K562 (cell line): Measurements from ENCODE around the gene SQOR. TPM values are rescaled to one million over a fixed set of nuclear protein-coding genes. Genes with fewer than 3 reads are reported as not detected.

Experiments used
- ATAC-seq: fragments of 200-7000 bp; cut with Tn5 transposase; 3 replicates; pipeline ENCODE4 v1.9.1; 2020; ENCODE audit warnings: moderate library complexity
- BruUV-seq: library from RNA; stranded (reverse); fragments of 400-500 nt; replicated peaks from 2 replicates; lab custom pipeline; 2021; lab: Mats Ljungman, UMichigan
- CTCF ChIA-PET: fragments of 300-600 bp; formaldehyde crosslinking; extraction: SDS; loops from one replicate; lab custom pipeline; 2021; ENCODE audit warnings: low intra/inter-chr PET ratio; lab: Yijun Ruan, JAX
- POLR2A ChIA-PET: fragments of 300-600, 350-650 bp; sonication (Branson Sonifier 250); formaldehyde crosslinking; extraction: SDS; loops from one replicate; lab custom pipeline; 2021; ENCODE audit warnings: antibody characterized with exemption, inconsistent platforms; lab: Yijun Ruan, JAX
- DNase-seq, 4 experiments: peaks; one replicate each; pipeline versions ENCODE4 v3.0.0 to v3.0.0-alpha.2; 2011 to 2018; ENCODE audit warnings: low spot score in 3 of 4, mixed read lengths in 3 of 4; ENCODE audit errors: extremely low read depth in 1 of 4
- FAIRE-seq: peaks from 2 replicates; lab custom pipeline; 2011; peaks lifted over from hg19 to GRCh38; lab: Jason Lieb, UNC
- H2AFZ ChIP-seq: 2 replicates; pipeline ENCODE4 v1.6.0; 2011; ENCODE audit warnings: low read depth, low read length, control low read depth, inconsistent platforms
- H3K27ac ChIP-seq: fragments of 200-600 bp; 3 replicates; pipeline ENCODE4 v1.8.0; 2011; ENCODE audit warnings: low read depth, mild to moderate bottlenecking, control low read depth, inconsistent platforms, low read length, moderate library complexity, mixed read lengths; ENCODE audit errors: extremely low read depth
- H3K27me3 ChIP-seq, 2 experiments: fragments of 300-600 bp in 1 of 2; 2 replicates in 1 of 2; 3 replicates in 1 of 2; pipeline versions ENCODE4 v1.6.0 to v1.8.0; 2011; ENCODE audit warnings: inconsistent platforms in 2 of 2, low read length in 2 of 2, mild to moderate bottlenecking in 1 of 2, mixed read lengths in 1 of 2, moderate library complexity in 1 of 2; ENCODE audit not compliant: control insufficient read depth in 2 of 2, insufficient read depth in 2 of 2
- H3K36me3 ChIP-seq: fragments of 300-600 bp; 3 replicates; pipeline ENCODE4 v1.8.0; 2011; ENCODE audit warnings: mild to moderate bottlenecking, low read length, inconsistent platforms; ENCODE audit not compliant: control insufficient read depth, insufficient read depth
- H3K4me1 ChIP-seq, 2 experiments: fragments of 200-600 bp in 1 of 2; replicated peaks in 1 of 2; 2 replicates in 1 of 2; 3 replicates in 1 of 2; pipeline versions ENCODE4 v1.5.1 to v1.8.0; 2011; ENCODE audit warnings: inconsistent platforms in 2 of 2, low read length in 2 of 2, mild to moderate bottlenecking in 1 of 2, mixed read lengths in 1 of 2, moderate library complexity in 1 of 2; ENCODE audit not compliant: control insufficient read depth in 2 of 2, insufficient read depth in 2 of 2
- H3K4me2 ChIP-seq: 2 replicates; pipeline ENCODE4 v1.6.1; 2011; ENCODE audit warnings: low read length, control low read depth, inconsistent platforms, mixed read lengths; ENCODE audit not compliant: insufficient read depth
- H3K4me3 ChIP-seq: fragments of 200-600 bp; sonication (generic), shearing (Covaris generic); 2 replicates; pipeline ENCODE4 v1.5.1; 2016; ENCODE audit warnings: control low read depth, inconsistent platforms
- H3K79me2 ChIP-seq: fragments of 200-600 bp; 3 replicates; pipeline ENCODE4 v1.8.0; 2011; ENCODE audit warnings: low read length, inconsistent platforms; ENCODE audit not compliant: control insufficient read depth, insufficient read depth
- H3K9ac ChIP-seq, 2 experiments: 2 replicates each; pipeline versions ENCODE4 v1.6.0 to v1.6.1; 2011; ENCODE audit warnings: low read depth in 2 of 2, low read length in 2 of 2, control low read depth in 1 of 2, inconsistent platforms in 1 of 2, mild to moderate bottlenecking in 1 of 2, mixed read lengths in 1 of 2; ENCODE audit not compliant: insufficient read depth in 1 of 2
- H3K9me1 ChIP-seq: one replicate; pipeline ENCODE4 v1.6.0; 2011; ENCODE audit warnings: inconsistent platforms, mild to moderate bottlenecking, low read length, moderate library complexity; ENCODE audit not compliant: control insufficient read depth, insufficient read depth
- H3K9me3 ChIP-seq: replicated peaks from 2 replicates; pipeline ENCODE4 v1.5.1; 2011; ENCODE audit warnings: low read depth, low read length, inconsistent platforms; ENCODE audit not compliant: control insufficient read depth, insufficient read depth
- H4K20me1 ChIP-seq: replicated peaks from 2 replicates; pipeline ENCODE4 v1.6.1; 2011; ENCODE audit warnings: low read length, inconsistent platforms, mixed read lengths; ENCODE audit not compliant: control insufficient read depth, insufficient read depth
- BRCA1 ChIP-seq, 2 experiments: fragments of 450-650 bp in 1 of 2; sonication (generic) in 1 of 2; formaldehyde crosslinking in 1 of 2; IDR thresholded peaks; 2 replicates each; pipeline versions ENCODE4 v1.5.0 to v1.6.1; 2017 to 2020; ENCODE audit warnings: mild to moderate bottlenecking in 1 of 2, missing genetic modification reagents in 1 of 2
- CHD4 ChIP-seq: fragments of 200-600 bp; sonication (generic); IDR thresholded peaks from 3 replicates; pipeline ENCODE4 v1.6.1; 2012; ENCODE audit warnings: low read depth, mild to moderate bottlenecking, mixed read lengths, low read length, inconsistent platforms; ENCODE audit not compliant: insufficient read depth, insufficient replicate concordance, poor library complexity, severe bottlenecking
- FOXA1 ChIP-seq: fragments of 450-650 bp; IDR thresholded peaks from 2 replicates; pipeline ENCODE4 v1.6.1; 2016; ENCODE audit warnings: mild to moderate bottlenecking, borderline replicate concordance
- L3MBTL2 ChIP-seq: fragments of 450-650 bp; IDR thresholded peaks from 2 replicates; pipeline ENCODE4 v1.6.1; 2016; ENCODE audit warnings: mild to moderate bottlenecking, moderate library complexity
- LARP7 ChIP-seq: fragments of 450-650 bp; IDR thresholded peaks from 2 replicates; pipeline ENCODE4 v1.6.1; 2016
- MYBL2 ChIP-seq, 2 experiments: fragments of 450-650 bp in 1 of 2; sonication (generic) in 1 of 2; formaldehyde crosslinking in 1 of 2; IDR thresholded peaks; 2 replicates each; pipeline versions ENCODE4 v1.6.1 to v1.8.1; 2017 to 2022; ENCODE audit warnings: borderline replicate concordance in 1 of 2, inconsistent platforms in 1 of 2, low read depth in 1 of 2, mild to moderate bottlenecking in 1 of 2, missing genetic modification reagents in 1 of 2, moderate library complexity in 1 of 2
- NCOA1 ChIP-seq: fragments of 450-650 bp; IDR thresholded peaks from 2 replicates; pipeline ENCODE4 v1.6.1; 2016; ENCODE audit warnings: low read depth
- NCOA2 ChIP-seq, 2 experiments: fragments of 450-650 bp; IDR thresholded peaks; 2 replicates each; pipeline ENCODE4 v1.6.1; 2018; ENCODE audit warnings: mild to moderate bottlenecking in 2 of 2, moderate library complexity in 1 of 2; ENCODE audit not compliant: partially characterized antibody in 2 of 2
- NUFIP1 ChIP-seq: fragments of 450-650 bp; IDR thresholded peaks from 2 replicates; pipeline ENCODE4 v1.6.1; 2018; ENCODE audit not compliant: partially characterized antibody
- ZNF24 ChIP-seq: fragments of 450-650 bp; IDR thresholded peaks from 2 replicates; pipeline ENCODE4 v1.6.1; 2016
- ZNF324 ChIP-seq: fragments of 250-450 bp; sonication (Bioruptor Pico); IDR thresholded peaks from 2 replicates; pipeline ENCODE4 v1.4.0; 2020; ENCODE audit warnings: mild to moderate bottlenecking
- ZNF717 ChIP-seq: fragments of 250-450 bp; sonication (Bioruptor Pico); IDR thresholded peaks from 2 replicates; pipeline ENCODE4 v1.5.0; 2021
- WGBS: fragments of 100-300 bp; shearing (Covaris generic); methylation state at CpG from one replicate; pipeline ENCODE4 v1.1.6; 2016; ENCODE audit warnings: low coverage, mixed read lengths; ENCODE audit not compliant: insufficient coverage; ENCODE audit errors: missing lambda C conversion rate; 5-methylcytosine and 5-hydroxymethylcytosine counted together
- in situ Hi-C: fragments of 300-500 bp; cut with MboI; formaldehyde crosslinking; loops from 4 replicates; pipeline ENCODE4 v1.15.0; 2018; ENCODE audit warnings: inconsistent platforms, mixed read lengths
- intact Hi-C: fragments of 100-400 bp; cut with micrococcal nuclease; formaldehyde crosslinking; loops from 2 replicates; pipeline ENCODE4 v1.14.2; 2022
- polyA plus RNA-seq, 8 experiments: library from polyadenylated mRNA; depleted of rRNA in 4 of 8; stranded (reverse) in 5 of 8; unstranded in 3 of 8; fragments of >200 nt; fragmentation: Nextera tagmentation in 2 of 8; fragmentation: Illumina TruSeq in 1 of 8; extraction: Ambion mirVana in 2 of 8; extraction: Trizol in 1 of 8; gene quantifications; 2 replicates each; pipeline versions ENCODE4 v1.2.1 to v1.2.3, GENCODE V29; 2011 to 2014; ENCODE audit warnings: inconsistent platforms in 1 of 8, missing spikeins in 1 of 8
- total RNA-seq, 7 experiments: library from RNA; depleted of rRNA in 6 of 7; stranded (reverse); fragments of >200 nt in 6 of 7; fragmentation: Illumina TruSeq in 2 of 7; extraction: Trizol in 2 of 7; gene quantifications; 2 replicates each; pipeline versions ENCODE4 v1.2.1 to v1.2.3, GENCODE V29; 2011 to 2021; ENCODE audit warnings: low replicate concordance in 1 of 7
- TF ChIP-seq, protein P1 (sequence below): IDR thresholded peaks from 2 replicates; pipeline ENCODE4 v1.6.1; 2012; ENCODE audit warnings: low read depth, low read length, improper control_type of control experiment, borderline replicate concordance
- TF ChIP-seq, protein P2 (sequence below): fragments of 250-450 bp; sonication (Bioruptor Pico); IDR thresholded peaks from 2 replicates; pipeline ENCODE4 v1.8.0; 2021; ENCODE audit warnings: moderate library complexity, mild to moderate bottlenecking, inconsistent platforms
- TF ChIP-seq, protein P3 (sequence below): conservative IDR thresholded peaks from 2 replicates; pipeline ENCODE4 v1.6.1; 2011; ENCODE audit warnings: low read depth, mild to moderate bottlenecking, low read length; ENCODE audit not compliant: control insufficient read depth

SQOR gene
- total and polyA plus RNA-seq, 9 of the 15 experiments (the other 6 are each of a cell fraction or from before 2014, with no cell fraction given), result 0.32 to 1.6 (median 1.1) TPM

DNA sequence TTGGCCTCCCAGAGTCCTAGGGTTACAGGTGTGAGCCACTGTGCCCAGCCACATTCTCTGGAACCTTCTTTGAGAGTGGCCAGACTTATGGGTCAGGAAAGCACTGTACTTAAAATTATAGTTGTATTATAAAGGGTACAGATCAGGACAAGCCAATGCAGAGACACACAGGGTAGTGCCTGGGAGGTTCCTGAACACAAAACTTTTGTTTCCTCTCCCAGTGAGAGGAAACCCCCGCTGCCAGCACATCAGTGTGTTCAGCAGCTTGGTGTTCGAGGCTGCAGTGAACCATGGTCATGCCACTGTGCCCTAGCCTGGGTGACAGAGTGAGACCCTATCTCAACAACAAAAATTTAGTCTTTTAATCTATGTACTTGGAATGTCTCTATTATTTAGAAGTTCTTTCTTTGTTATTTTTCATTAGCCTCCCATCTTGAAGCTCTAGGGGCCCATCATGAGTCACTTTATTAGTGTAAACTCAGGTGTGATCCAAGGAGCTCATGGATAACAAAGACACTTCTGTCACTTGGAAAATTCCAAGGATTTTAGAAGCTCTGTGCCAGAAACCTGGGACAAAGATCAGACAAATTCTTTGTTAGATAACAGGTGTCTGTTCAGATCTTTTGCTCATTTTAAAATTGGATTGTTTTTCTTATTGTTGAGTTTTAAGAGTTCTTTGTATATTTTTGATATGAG, 39.8 kb upstream of the SQOR start:
- H3K9me3 ChIP-seq, result no peaks in the 10 kb centered on the region; the same call in 1 of the 2 replicates
- H3K4me1 ChIP-seq, result no peaks in the 10 kb centered on the region
- ATAC-seq, result no peak
- peaks cover 59% of the 10 kb centered on the region for H3K79me2 ChIP-seq
- no peak for DNase-seq
- H3K27ac ChIP-seq, result no peak overlapping the region
- H3K27me3 ChIP-seq, result no peaks in the 10 kb centered on the region
- H3K9ac ChIP-seq, result no peak overlapping the region
- no TSS peak for BruUV-seq
- WGBS, result 100% methylated on average over 2 of the region's 2 CpGs
- POLR2A ChIA-PET, result interaction anchor here (0.8 to 1.1 kb wide), 2 partner anchors 9 to 21 kb away, joined by 3 to 4 read pairs; no protein-coding TSS in a partner anchor
- H4K20me1 ChIP-seq, result no peaks in the 10 kb centered on the region
- no peak overlapping the region for H3K4me3 ChIP-seq
- in situ Hi-C loops, result no loop called here
- CTCF ChIA-PET, result no interaction called here
- H2AFZ ChIP-seq, result no peak overlapping the region
- no peak overlapping the region for H3K4me2 ChIP-seq
- peaks cover 59% of the 10 kb centered on the region; the same call in 2 of the 3 replicates for H3K36me3 ChIP-seq
- intact Hi-C loops, result no loop called here
- H3K9me1 ChIP-seq, result no peaks in the 10 kb centered on the region
- no peak for FAIRE-seq
- TF ChIP-seq, protein P1, sequence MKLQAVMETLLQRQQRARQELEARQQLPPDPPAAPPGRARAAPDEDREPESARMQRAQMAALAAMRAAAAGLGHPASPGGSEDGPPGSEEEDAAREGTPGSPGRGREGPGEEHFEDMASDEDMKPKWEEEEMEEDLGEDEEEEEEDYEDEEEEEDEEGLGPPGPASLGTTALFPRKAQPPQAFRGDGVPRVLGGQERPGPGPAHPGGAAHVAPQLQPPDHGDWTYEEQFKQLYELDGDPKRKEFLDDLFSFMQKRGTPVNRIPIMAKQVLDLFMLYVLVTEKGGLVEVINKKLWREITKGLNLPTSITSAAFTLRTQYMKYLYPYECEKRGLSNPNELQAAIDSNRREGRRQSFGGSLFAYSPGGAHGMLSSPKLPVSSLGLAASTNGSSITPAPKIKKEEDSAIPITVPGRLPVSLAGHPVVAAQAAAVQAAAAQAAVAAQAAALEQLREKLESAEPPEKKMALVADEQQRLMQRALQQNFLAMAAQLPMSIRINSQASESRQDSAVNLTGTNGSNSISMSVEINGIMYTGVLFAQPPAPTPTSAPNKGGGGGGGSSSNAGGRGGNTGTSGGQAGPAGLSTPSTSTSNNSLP, result no peak
- TF ChIP-seq NCOA2 (IDR thresholded peaks at IDR 0.05; ENCODE audit: partially characterized antibody in 2 of 2) (no peak), ZNF24 (no peak), NUFIP1 (no peak), FOXA1 (no peak), L3MBTL2 (no peak), NCOA1 (no peak), ZNF717 (CRISPR knock-in tag) (no peak), LARP7 (no peak), ZNF324 (CRISPR knock-in tag) (no peak), BRCA1 (IDR thresholded peaks at IDR 0.05) (no peak), BRCA1 (CRISPR knock-in tag; IDR thresholded peaks at IDR 0.05) (no peak), CHD4 (no peak), MYBL2 (IDR thresholded peaks at IDR 0.05; ENCODE audit: low read depth) (no peak), MYBL2 (CRISPR knock-in tag; IDR thresholded peaks at IDR 0.05; ENCODE audit: borderline replicate concordance) (no peak)
- TF ChIP-seq, protein P2, sequence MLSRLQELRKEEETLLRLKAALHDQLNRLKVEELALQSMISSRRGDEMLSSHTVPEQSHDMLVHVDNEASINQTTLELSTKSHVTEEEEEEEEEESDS (CRISPR knock-in tag), result no peak
- TF ChIP-seq, protein P3, sequence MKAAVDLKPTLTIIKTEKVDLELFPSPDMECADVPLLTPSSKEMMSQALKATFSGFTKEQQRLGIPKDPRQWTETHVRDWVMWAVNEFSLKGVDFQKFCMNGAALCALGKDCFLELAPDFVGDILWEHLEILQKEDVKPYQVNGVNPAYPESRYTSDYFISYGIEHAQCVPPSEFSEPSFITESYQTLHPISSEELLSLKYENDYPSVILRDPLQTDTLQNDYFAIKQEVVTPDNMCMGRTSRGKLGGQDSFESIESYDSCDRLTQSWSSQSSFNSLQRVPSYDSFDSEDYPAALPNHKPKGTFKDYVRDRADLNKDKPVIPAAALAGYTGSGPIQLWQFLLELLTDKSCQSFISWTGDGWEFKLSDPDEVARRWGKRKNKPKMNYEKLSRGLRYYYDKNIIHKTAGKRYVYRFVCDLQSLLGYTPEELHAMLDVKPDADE, result no peak
